ENCODE data around the gene CACNB3. TPM values are rescaled to one million over a fixed set of nuclear protein-coding genes. Genes with fewer than 3 reads are reported as not detected.

CACNB3 gene
- total and polyA plus RNA-seq, 2 of the 8 experiments (the other 6 are each of a cell fraction or from before 2014, with no cell fraction given), result 12.5 to 16.0 TPM

GRCh38 chr12:48866052-48866711 lies 47.9 kb downstream of the CACNB3 start:
- WGBS, 2 experiments (ENCODE audit: extremely low coverage in 1 of 2, insufficient coverage in 1 of 2, insufficient read length in 1 of 2, insufficient replicate concordance in 2 of 2, low coverage in 1 of 2, low lambda C conversion rate in 2 of 2, missing lambda C conversion rate in 1 of 2), result 69% methylated on average over 6 of the region's 6 CpGs; no CpG with 5 or more reads in 1 of the 2 experiments
- H3K9ac ChIP-seq (replicated peaks in 1 of 4; ENCODE audit: extremely low read depth in 1 of 4, low read depth in 3 of 4, low read length in 3 of 4), result peak overlapping the region in 2 of 4 experiments; percentile 22 to 64; a peak in 3 of 7 replicates

More at GRCh38 chr12:48866052-48866711, 47.9 kb downstream of the CACNB3 start:
- ChIA-PET POLR2A (ENCODE audit: partially characterized antibody) (interaction anchor here (0.6 to 22.9 kb wide), 52 partner anchors 12 to 639 kb away, joined by 3 to 651 read pairs (median 5); partner anchors contain the start of genes ARF3, CACNB3, DDX23 and FKBP11), CTCF (ENCODE audit: partially characterized antibody) (interaction anchor here (0.9 to 26.4 kb wide), 13 partner anchors 12 to 130 kb away, joined by 3 to 678 read pairs (median 4); partner anchors contain the start of genes DDX23 and FKBP11)
- no peak overlapping the region for H3K14ac ChIP-seq (ENCODE audit: insufficient read length)
- H2AFZ ChIP-seq (ENCODE audit: low read length), result no peak overlapping the region
- peaks cover 9 to 17% (median 12%) of the 10 kb centered on the region in 4 experiments; a peak in 7 of 8 replicates for H3K36me3 ChIP-seq (ENCODE audit: control insufficient read depth in 2 of 4, insufficient read depth in 4 of 4, low read length in 3 of 4)
- no peak overlapping the region for H2AK5ac ChIP-seq (ENCODE audit: low read depth, low read length)
- H2BK15ac ChIP-seq (ENCODE audit: low read length), result no peak overlapping the region
- H3K79me1 ChIP-seq (ENCODE audit: low read depth, low read length), result no peaks in the 10 kb centered on the region; the same call in 1 of the 2 replicates
- H4K5ac ChIP-seq (ENCODE audit: insufficient read length, low read depth, low read length), result peak overlapping the region; percentile 75
- H3K27me3 ChIP-seq (replicated peaks in 1 of 4; ENCODE audit: control insufficient read depth in 3 of 4, extremely low read depth in 1 of 4, insufficient read depth in 3 of 4, low read length in 3 of 4), result no peaks in the 10 kb centered on the region
- FAIRE-seq (no peak), DNase-seq (ENCODE audit: low read depth in 1 of 2, low spot score in 2 of 2) (no peak)
- peak overlapping the region; percentile 88 for H2BK5ac ChIP-seq (ENCODE audit: low read depth, low read length)
- no peak overlapping the region for H3K23ac ChIP-seq (ENCODE audit: insufficient read length)
- peak overlapping the region; percentile 63; the same call in 1 of the 2 replicates for H4K8ac ChIP-seq (ENCODE audit: extremely low read depth, insufficient read depth, low read length)
- H3K9me3 ChIP-seq (ENCODE audit: insufficient read depth in 2 of 2, low read depth in 1 of 2, low read length in 1 of 2), result no peaks in the 10 kb centered on the region
- peak overlapping the region; percentile 69 for H4K91ac ChIP-seq (replicated peaks; ENCODE audit: insufficient read length, low read length)
- peak overlapping the region; percentile 72 for H3K27ac ChIP-seq (ENCODE audit: low read depth, low read length)
- H2BK12ac ChIP-seq (ENCODE audit: low read depth, low read length), result 0 out of 2 replicates have a peak overlapping the region, but pooled peaks have one; percentile 68
- peaks cover 7 to 26% (median 18%) of the 10 kb centered on the region in 4 experiments for H3K4me1 ChIP-seq (replicated peaks in 1 of 4; ENCODE audit: control insufficient read depth in 3 of 4, insufficient read depth in 4 of 4, low read length in 3 of 4)
- H3K4ac ChIP-seq (replicated peaks; ENCODE audit: insufficient read length, low read depth, low read length), result no peak overlapping the region
- 0 out of 2 replicates have a peak overlapping the region, but pooled peaks have one; percentile 64 for H2BK20ac ChIP-seq (ENCODE audit: low read length)
- H3K18ac ChIP-seq (ENCODE audit: extremely low read depth, low read length), result 0 out of 2 replicates have a peak overlapping the region, but pooled peaks have one; percentile 72
- peak overlapping the region; percentile 65 to 74 for H3K4me2 ChIP-seq (ENCODE audit: insufficient read depth in 1 of 2, low read depth in 2 of 2, low read length in 2 of 2)
- H3K79me2 ChIP-seq (ENCODE audit: control insufficient read depth in 1 of 2, insufficient read depth in 2 of 2, low read length in 2 of 2), result peaks cover 3 to 33% of the 10 kb centered on the region in 2 experiments; a peak in 3 of 4 replicates
- TF ChIP-seq ASH2L (IDR thresholded peaks at IDR 0.05; ENCODE audit: low read length) (peak; percentile 56), YY1 (IDR thresholded peaks at IDR 0.05; ENCODE audit: low read depth, low read length) (peak; percentile 37; the same call in 1 of the 2 replicates), TCF12 (IDR thresholded peaks at IDR 0.05; ENCODE audit: low read depth, low read length) (no peak), EGR1 (IDR thresholded peaks at IDR 0.05; ENCODE audit: borderline replicate concordance, low read depth, low read length) (0 out of 2 replicates have a peak, but pooled peaks have one; percentile 35)
- no peak overlapping the region for H3K56ac ChIP-seq (replicated peaks; ENCODE audit: insufficient read length, low read depth, low read length)
- peak overlapping the region; percentile 68 for H2BK120ac ChIP-seq (replicated peaks; ENCODE audit: low read depth, low read length)
- peaks cover 10 to 16% of the 10 kb centered on the region in 2 experiments for H4K20me1 ChIP-seq (replicated peaks in 1 of 2; ENCODE audit: control insufficient read depth in 1 of 2, insufficient read depth in 2 of 2, low read length in 2 of 2)
- H3K4me3 ChIP-seq (ENCODE audit: extremely low read depth in 1 of 4, insufficient read depth in 2 of 4, low read depth in 3 of 4, low read length in 4 of 4), result peak overlapping the region in 3 of 4 experiments; percentile 18 to 84 (median 23); a peak in 4 of 8 replicates
- H3K23me2 ChIP-seq (ENCODE audit: low read depth, low read length), result peaks cover 10% of the 10 kb centered on the region

Data from H1 (cell line).